ENCODE data around the gene PLK5.

- TF ChIP-seq CTCF (conservative IDR thresholded peaks at IDR 0.05; ENCODE audit: low read depth, low read length): no peak
- TF ChIP-seq POLR2A (IDR thresholded peaks at IDR 0.05; ENCODE audit: low read depth, low read length): no peak
- no peak for TF ChIP-seq ELK1 (IDR thresholded peaks at IDR 0.05; ENCODE audit: borderline replicate concordance, low read depth, low read length)
These were observed 26.9 kb upstream of the PLK5 start for GRCh38 chr19:1496714-1497577.

Measured in IMR-90 (cell line).